ENCODE data around the gene ADAM30.

DNA sequence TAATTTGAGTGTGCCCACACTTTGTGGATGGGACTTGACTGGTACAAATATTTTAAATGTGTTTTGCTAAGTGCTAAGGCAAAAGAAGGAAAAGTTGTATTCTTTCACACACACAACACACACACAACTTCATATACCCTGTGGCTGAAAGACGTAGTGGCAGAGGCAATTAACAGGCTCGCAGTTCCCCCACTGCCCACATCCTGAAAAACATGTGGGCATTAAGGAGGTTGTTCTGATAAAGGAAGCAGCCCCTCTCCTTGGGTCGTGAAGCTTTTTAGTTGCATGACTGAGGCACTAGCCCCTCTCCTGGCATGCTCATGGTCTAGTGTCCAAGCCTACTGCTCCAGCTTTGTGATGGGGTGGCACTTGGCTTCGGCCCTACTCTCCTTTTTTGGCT is 14.3 kb upstream of the ADAM30 start:
- TF ChIP-seq CTCF (IDR thresholded peaks at IDR 0.05 in 4 of 5, conservative IDR thresholded peaks at IDR 0.05 in 1 of 5) (no peak), POLR2A (IDR thresholded peaks at IDR 0.05) (no peak)
